Measurements from ENCODE around the gene CYB561. TPM values are rescaled to one million over a fixed set of nuclear protein-coding genes. Genes with fewer than 3 reads are reported as not detected.

CYB561 gene
- total RNA-seq, 1 donor from 2014 or later, result 17.2 TPM

DNA sequence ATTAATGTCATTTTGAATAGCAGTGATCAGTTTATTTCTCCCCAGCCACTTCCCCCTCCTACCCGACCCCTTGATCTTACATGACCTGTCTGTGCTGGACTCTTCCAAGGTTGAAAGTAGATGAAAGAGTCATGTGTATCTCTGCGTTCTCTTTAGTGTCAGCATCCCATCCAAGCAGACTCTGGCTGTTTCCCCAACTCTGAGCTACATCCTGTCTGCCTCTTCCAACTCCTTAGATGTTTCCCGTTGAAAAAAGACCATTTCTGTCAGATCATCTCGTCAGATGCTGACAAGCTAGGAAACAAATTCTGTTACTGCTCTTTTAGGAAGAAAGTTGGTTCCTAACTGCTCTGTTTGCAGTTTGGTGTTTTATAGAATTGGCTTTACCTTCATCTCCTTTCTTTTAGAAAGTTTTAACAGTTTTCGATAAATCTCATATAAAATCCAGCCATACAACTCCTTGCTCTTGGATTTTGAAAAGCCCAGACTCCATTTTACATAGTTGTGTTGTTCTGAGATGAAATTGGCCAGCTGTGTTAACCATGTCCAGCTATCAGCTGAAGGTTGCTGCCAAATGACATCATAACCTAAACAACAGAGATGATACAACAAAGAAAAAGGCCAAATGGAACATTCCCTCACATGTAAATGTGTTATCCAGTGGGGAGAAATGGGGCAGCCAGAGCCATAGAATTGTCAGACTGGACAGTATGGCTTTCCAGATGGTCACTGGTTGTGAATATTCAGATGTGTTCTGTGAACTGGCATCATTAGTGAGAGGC, 43.5 kb downstream of the CYB561 start:
- DNase-seq, result no peak
- Mint-ChIP-seq H3K4me3 (ENCODE audit: unreplicated experiment) (no peak overlapping the region), H3K27ac (ENCODE audit: unreplicated experiment) (no peak overlapping the region), H3K4me1 (ENCODE audit: low read depth, unreplicated experiment) (peaks cover 26% of the 10 kb centered on the region), H3K36me3 (ENCODE audit: unreplicated experiment) (peaks cover 4% of the 10 kb centered on the region), H3K27me3 (ENCODE audit: unreplicated experiment) (peaks cover 4% of the 10 kb centered on the region), H3K9me3 (ENCODE audit: unreplicated experiment) (peaks cover 8% of the 10 kb centered on the region)
- TF ChIP-seq, protein P1, sequence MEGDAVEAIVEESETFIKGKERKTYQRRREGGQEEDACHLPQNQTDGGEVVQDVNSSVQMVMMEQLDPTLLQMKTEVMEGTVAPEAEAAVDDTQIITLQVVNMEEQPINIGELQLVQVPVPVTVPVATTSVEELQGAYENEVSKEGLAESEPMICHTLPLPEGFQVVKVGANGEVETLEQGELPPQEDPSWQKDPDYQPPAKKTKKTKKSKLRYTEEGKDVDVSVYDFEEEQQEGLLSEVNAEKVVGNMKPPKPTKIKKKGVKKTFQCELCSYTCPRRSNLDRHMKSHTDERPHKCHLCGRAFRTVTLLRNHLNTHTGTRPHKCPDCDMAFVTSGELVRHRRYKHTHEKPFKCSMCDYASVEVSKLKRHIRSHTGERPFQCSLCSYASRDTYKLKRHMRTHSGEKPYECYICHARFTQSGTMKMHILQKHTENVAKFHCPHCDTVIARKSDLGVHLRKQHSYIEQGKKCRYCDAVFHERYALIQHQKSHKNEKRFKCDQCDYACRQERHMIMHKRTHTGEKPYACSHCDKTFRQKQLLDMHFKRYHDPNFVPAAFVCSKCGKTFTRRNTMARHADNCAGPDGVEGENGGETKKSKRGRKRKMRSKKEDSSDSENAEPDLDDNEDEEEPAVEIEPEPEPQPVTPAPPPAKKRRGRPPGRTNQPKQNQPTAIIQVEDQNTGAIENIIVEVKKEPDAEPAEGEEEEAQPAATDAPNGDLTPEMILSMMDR (IDR thresholded peaks at IDR 0.05; ENCODE audit: partially characterized antibody, unreplicated experiment), result no peak

DNA sequence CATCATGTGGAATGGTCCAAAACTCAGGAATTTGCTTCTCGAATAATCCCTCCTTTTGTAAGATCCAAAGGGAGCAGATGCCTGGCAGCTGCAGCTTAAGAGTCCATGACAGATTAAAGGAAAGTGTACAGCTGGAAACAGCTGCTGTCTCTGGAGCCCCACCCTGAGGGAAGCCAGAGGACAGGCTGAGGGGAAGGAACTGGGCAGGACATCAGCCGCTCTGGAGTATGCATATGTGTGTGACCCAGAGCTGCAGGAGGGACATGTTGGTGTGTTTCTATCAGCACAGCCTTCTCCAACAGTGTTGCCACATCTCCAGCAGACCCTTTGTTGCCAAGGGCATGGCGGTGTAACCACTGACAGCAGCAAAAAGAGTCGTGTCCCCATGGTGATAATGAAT, 46.2 kb downstream of the CYB561 start:
- Mint-ChIP-seq H3K4me3 (ENCODE audit: unreplicated experiment) (peak overlapping the region; percentile 67), H3K9me3 (ENCODE audit: unreplicated experiment) (peaks cover 8% of the 10 kb centered on the region), H3K27me3 (ENCODE audit: unreplicated experiment) (peaks cover 4% of the 10 kb centered on the region), H3K4me1 (ENCODE audit: low read depth, unreplicated experiment) (peaks cover 23% of the 10 kb centered on the region), H3K27ac (ENCODE audit: unreplicated experiment) (peak overlapping the region; percentile 97), H3K36me3 (ENCODE audit: unreplicated experiment) (peaks cover 4% of the 10 kb centered on the region)
- DNase-seq, result peak; percentile 56
- TF ChIP-seq, protein P1 (IDR thresholded peaks at IDR 0.05; ENCODE audit: partially characterized antibody, unreplicated experiment), result no peak

DNA sequence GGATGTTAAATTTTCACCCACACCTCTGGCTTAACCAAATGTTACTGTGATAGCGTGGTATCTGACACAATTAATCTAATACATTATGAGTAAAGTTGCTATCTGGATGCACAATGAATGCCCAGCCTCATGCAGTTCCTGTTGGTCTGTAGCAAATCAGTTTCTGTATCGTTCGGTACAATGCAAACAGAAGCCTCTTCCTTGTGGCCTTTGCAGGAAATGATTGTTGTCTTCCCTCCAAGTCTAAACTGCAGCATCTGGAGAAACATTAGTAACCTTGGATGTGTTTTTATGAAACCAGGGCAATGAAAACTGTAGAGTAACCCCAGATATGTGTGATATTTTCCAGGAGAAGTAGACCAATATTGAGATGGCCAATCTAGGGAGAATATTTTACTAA, 46.8 kb downstream of the CYB561 start:
- Mint-ChIP-seq H3K4me1 (ENCODE audit: low read depth, unreplicated experiment) (peaks cover 23% of the 10 kb centered on the region), H3K27me3 (ENCODE audit: unreplicated experiment) (peaks cover 4% of the 10 kb centered on the region), H3K36me3 (ENCODE audit: unreplicated experiment) (peaks cover 4% of the 10 kb centered on the region), H3K4me3 (ENCODE audit: unreplicated experiment) (no peak overlapping the region), H3K9me3 (ENCODE audit: unreplicated experiment) (peaks cover 8% of the 10 kb centered on the region), H3K27ac (ENCODE audit: unreplicated experiment) (peak overlapping the region; percentile 97)
- TF ChIP-seq, protein P1 (IDR thresholded peaks at IDR 0.05; ENCODE audit: partially characterized antibody, unreplicated experiment), result no peak
- no peak for DNase-seq

DNA sequence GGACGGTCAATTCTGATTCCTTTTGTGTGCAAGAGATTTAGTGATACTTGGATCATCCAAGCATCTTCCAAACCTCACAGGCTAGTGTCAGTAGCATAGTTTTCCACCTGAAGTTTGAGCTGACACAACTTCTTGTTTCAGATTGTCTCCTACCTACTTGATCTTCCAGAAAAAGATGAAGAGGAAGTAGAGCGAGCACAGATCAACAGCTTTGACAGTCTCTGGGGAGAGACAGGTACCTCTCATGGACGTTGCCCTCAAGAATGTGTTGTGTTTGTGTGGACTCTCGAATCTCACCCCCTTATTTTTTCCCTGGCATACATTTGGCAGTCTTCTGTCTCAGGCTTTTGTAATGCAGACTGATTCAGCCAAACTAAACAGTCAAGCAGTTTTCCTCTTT, 47.4 kb downstream of the CYB561 start:
- H3K36me3 Mint-ChIP-seq (ENCODE audit: unreplicated experiment), result peaks cover 4% of the 10 kb centered on the region
- peaks cover 4% of the 10 kb centered on the region for H3K27me3 Mint-ChIP-seq (ENCODE audit: unreplicated experiment)
- peaks cover 8% of the 10 kb centered on the region for H3K9me3 Mint-ChIP-seq (ENCODE audit: unreplicated experiment)
- no peak for DNase-seq
- peaks cover 23% of the 10 kb centered on the region for H3K4me1 Mint-ChIP-seq (ENCODE audit: low read depth, unreplicated experiment)
- TF ChIP-seq, protein P1 (IDR thresholded peaks at IDR 0.05; ENCODE audit: partially characterized antibody, unreplicated experiment), result no peak
- H3K4me3 Mint-ChIP-seq (ENCODE audit: unreplicated experiment), result no peak overlapping the region
- H3K27ac Mint-ChIP-seq (ENCODE audit: unreplicated experiment), result peak overlapping the region; percentile 97

DNA sequence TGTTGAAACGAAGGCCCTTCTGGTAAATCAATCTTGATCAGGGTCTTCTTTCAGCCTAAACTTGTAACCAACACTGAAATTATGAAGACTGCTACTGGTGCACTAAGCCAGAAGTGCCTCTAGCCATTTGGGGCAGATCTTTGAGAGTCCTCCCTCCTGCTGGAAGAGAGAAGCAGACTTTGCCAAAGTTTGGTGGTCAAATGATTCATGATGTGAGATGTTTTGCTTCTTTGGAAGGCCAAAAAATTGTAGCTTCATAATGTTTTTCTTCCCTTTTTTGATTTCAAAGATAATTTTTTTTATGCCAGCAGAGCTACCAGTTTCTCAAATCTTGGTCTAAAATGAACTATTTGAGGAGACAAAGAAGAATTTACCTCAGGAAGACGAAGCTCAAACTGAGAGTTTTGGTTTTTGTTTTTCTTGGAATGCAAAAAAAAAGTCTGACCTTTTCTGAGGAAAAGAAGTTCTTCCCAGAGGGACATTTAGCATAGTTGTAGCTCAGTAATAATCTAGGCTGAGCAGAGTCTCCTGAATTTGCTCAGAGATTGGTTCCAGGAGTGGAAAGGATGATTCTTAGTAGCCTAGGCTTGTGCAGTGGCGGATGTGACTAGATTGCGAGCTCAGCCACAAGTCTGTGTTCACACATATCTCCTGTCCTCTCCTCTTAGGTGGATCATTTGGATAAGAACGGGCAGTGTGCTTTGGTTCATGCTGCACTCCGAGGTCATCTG, 50.9 kb downstream of the CYB561 start:
- TF ChIP-seq, protein P1 (IDR thresholded peaks at IDR 0.05; ENCODE audit: partially characterized antibody, unreplicated experiment), result no peak
- peaks cover 4% of the 10 kb centered on the region for H3K36me3 Mint-ChIP-seq (ENCODE audit: unreplicated experiment)
- no peak overlapping the region for H3K4me3 Mint-ChIP-seq (ENCODE audit: unreplicated experiment)
- H3K9me3 Mint-ChIP-seq (ENCODE audit: unreplicated experiment), result peaks cover 8% of the 10 kb centered on the region
- H3K4me1 Mint-ChIP-seq (ENCODE audit: low read depth, unreplicated experiment), result peaks cover 15% of the 10 kb centered on the region
- no peak overlapping the region for H3K27ac Mint-ChIP-seq (ENCODE audit: unreplicated experiment)
- DNase-seq, result no peak
- H3K27me3 Mint-ChIP-seq (ENCODE audit: unreplicated experiment), result peaks cover 6% of the 10 kb centered on the region

Measured in glutamatergic neuron (in vitro differentiated cells).